GM12872 (cell line): ENCODE data around the gene MGAT5.

Experiments used
- TF ChIP-seq, protein P1 (sequence below): IDR thresholded peaks from 3 replicates; pipeline ENCODE4 v1.5.1; 2011; ENCODE audit warnings: low read depth, mild to moderate bottlenecking, low read length, moderate library complexity; ENCODE audit not compliant: insufficient read depth

The MGAT5 gene

GRCh38 chr2:134468164-134468563, 214.3 kb downstream of the MGAT5 start:
- TF ChIP-seq, protein P1, sequence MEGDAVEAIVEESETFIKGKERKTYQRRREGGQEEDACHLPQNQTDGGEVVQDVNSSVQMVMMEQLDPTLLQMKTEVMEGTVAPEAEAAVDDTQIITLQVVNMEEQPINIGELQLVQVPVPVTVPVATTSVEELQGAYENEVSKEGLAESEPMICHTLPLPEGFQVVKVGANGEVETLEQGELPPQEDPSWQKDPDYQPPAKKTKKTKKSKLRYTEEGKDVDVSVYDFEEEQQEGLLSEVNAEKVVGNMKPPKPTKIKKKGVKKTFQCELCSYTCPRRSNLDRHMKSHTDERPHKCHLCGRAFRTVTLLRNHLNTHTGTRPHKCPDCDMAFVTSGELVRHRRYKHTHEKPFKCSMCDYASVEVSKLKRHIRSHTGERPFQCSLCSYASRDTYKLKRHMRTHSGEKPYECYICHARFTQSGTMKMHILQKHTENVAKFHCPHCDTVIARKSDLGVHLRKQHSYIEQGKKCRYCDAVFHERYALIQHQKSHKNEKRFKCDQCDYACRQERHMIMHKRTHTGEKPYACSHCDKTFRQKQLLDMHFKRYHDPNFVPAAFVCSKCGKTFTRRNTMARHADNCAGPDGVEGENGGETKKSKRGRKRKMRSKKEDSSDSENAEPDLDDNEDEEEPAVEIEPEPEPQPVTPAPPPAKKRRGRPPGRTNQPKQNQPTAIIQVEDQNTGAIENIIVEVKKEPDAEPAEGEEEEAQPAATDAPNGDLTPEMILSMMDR = no peak

DNA sequence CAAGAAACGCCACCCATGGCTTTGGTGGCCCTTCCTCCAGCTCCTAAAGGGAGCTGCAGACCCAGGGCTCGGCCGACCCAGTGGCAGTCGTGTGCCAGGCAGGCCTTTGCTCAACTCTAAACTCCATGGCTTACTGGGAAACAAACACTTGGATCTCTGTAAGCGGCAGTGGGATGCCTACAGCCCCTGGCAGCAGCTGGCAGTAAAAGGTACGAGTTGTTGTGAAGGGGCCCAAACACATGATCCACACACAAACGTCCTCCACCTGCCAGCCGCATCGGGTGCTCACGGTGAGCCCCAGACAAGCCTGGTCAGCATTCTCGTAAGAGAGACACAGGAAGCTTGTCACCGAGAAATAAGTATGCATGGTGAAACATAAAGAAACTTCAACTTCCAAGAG, 214.9 kb downstream of the MGAT5 start:
- TF ChIP-seq, protein P1 = no peak

GRCh38 chr2:134469516-134470115, 215.7 kb downstream of the MGAT5 start:
- TF ChIP-seq, protein P1 = no peak

DNA sequence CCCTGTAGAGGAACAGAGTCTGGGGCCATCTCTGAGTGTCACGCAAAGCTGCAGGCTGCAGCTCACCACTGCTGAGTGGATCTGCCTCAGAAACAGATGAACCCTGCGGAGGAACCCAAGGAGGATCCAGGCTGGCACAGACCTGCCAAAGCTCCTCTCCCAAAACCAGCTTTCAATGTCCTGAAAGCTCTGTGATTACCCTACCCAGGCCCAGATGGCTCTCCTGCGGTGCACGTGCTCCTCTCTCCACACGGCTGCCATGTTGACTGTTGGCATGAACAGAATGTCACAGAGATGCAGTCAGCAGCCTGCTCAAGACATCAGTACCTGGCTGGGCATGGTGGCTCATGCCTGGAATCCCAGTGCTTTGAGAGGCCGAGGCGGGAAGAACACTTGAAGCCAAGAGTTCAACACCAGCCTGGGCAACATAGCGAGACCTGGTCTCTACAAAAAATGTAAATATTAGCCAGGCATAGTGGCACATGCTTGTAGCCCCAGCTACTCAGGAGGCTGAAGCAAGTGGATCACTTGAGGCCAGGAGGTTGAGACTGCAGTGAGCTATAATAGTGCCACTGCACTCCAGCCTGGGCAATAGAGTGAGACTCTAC, 216.8 kb downstream of the MGAT5 start:
- TF ChIP-seq, protein P1 = no peak

GRCh38 chr2:134479696-134480330, 225.9 kb downstream of the MGAT5 start:
- TF ChIP-seq, protein P1 = no peak

- TF ChIP-seq, protein P1 = no peak
Measured at GRCh38 chr2:134482131-134482723, 228.4 kb downstream of the MGAT5 start.

- TF ChIP-seq, protein P1 = no peak
Measured at GRCh38 chr2:134482766-134483340, 229.0 kb downstream of the MGAT5 start.
